GM12891 (cell line): ENCODE measurements around the gene STK24.

Experiments
- DNase-seq: peaks from one replicate; pipeline ENCODE4 v3.0.0; 2011; ENCODE audit warnings: low spot score; ENCODE audit not compliant: insufficient read length
- FAIRE-seq: peaks from 2 replicates; lab custom pipeline; 2011; peaks lifted over from hg19 to GRCh38; lab: Jason Lieb, UNC
- PAX5 ChIP-seq: IDR thresholded peaks from 2 replicates; pipeline ENCODE4 v1.6.1; 2011; ENCODE audit warnings: low read length, moderate library complexity, mild to moderate bottlenecking; ENCODE audit not compliant: insufficient read depth, severe bottlenecking
- POLR2A ChIP-seq: IDR thresholded peaks from 2 replicates; pipeline ENCODE4 v1.6.1; 2011; ENCODE audit warnings: low read depth, low read length, control low read depth
- POLR2AphosphoS5 ChIP-seq: IDR thresholded peaks from 2 replicates; pipeline ENCODE4 v1.6.1; 2011; ENCODE audit warnings: low read depth, low read length, control low read depth
- POU2F2 ChIP-seq: IDR thresholded peaks from 2 replicates; pipeline ENCODE4 v1.6.1; 2011; ENCODE audit warnings: low read depth, mild to moderate bottlenecking, control low read depth, low read length, moderate library complexity
- SPI1 ChIP-seq: IDR thresholded peaks from 2 replicates; pipeline ENCODE4 v1.6.1; 2011; ENCODE audit warnings: low read depth, low read length, control low read depth
- TAF1 ChIP-seq: IDR thresholded peaks from 2 replicates; pipeline ENCODE4 v1.6.1; 2011; ENCODE audit warnings: low read depth, low read length, control low read depth

STK24 gene

GRCh38 chr13:98411013-98411412 lies 165.9 kb downstream of the STK24 start:
- FAIRE-seq (no peak), DNase-seq (no peak)
- TF ChIP-seq SPI1: no peak
- TF ChIP-seq POU2F2: no peak
- TF ChIP-seq PAX5: no peak
- TF ChIP-seq TAF1: no peak

GRCh38 chr13:98410612-98411011 lies 166.3 kb downstream of the STK24 start:
- no peak for TF ChIP-seq TAF1
- TF ChIP-seq POLR2AphosphoS5: no peak
- TF ChIP-seq SPI1: no peak
- TF ChIP-seq PAX5: no peak
- no peak for TF ChIP-seq POLR2A
- TF ChIP-seq POU2F2: no peak
- DNase-seq (no peak), FAIRE-seq (no peak)

- TF ChIP-seq SPI1 (no peak), POLR2AphosphoS5 (no peak), PAX5 (no peak), TAF1 (no peak), POU2F2 (no peak), POLR2A (no peak)
- FAIRE-seq (no peak), DNase-seq (no peak)
Observed at GRCh38 chr13:98409281-98409680, 167.6 kb downstream of the STK24 start.

- FAIRE-seq (no peak), DNase-seq (no peak)
- TF ChIP-seq SPI1 (no peak), POLR2AphosphoS5 (no peak), POU2F2 (no peak), PAX5 (no peak), TAF1 (no peak), POLR2A (no peak)
Observed at GRCh38 chr13:98407575-98407974, 169.3 kb downstream of the STK24 start.

GRCh38 chr13:98406971-98407370 lies 169.9 kb downstream of the STK24 start:
- FAIRE-seq (no peak), DNase-seq (no peak)
- no peak for TF ChIP-seq PAX5
- TF ChIP-seq POU2F2: no peak
- no peak for TF ChIP-seq SPI1
- TF ChIP-seq TAF1: no peak
- TF ChIP-seq POLR2AphosphoS5: no peak
- no peak for TF ChIP-seq POLR2A

GRCh38 chr13:98406427-98406826 lies 170.5 kb downstream of the STK24 start:
- TF ChIP-seq POLR2A (no peak), TAF1 (no peak), SPI1 (no peak), POLR2AphosphoS5 (no peak), POU2F2 (no peak), PAX5 (no peak)

GRCh38 chr13:98405690-98406344 lies 171.1 kb downstream of the STK24 start:
- no peak for DNase-seq
- FAIRE-seq: no peak
- no peak for TF ChIP-seq TAF1

More at GRCh38 chr13:98406427-98406826, 170.5 kb downstream of the STK24 start:
- no peak for DNase-seq
- FAIRE-seq: no peak

GRCh38 chr13:98405107-98405571 lies 171.8 kb downstream of the STK24 start:
- no peak for FAIRE-seq
- no peak for DNase-seq
- TF ChIP-seq POU2F2 (no peak), PAX5 (no peak), POLR2AphosphoS5 (no peak), POLR2A (no peak), SPI1 (no peak), TAF1 (no peak)

- FAIRE-seq (no peak), DNase-seq (no peak)
- TF ChIP-seq SPI1 (no peak), TAF1 (no peak), PAX5 (no peak), POLR2AphosphoS5 (no peak), POLR2A (no peak), POU2F2 (no peak)
Observed at GRCh38 chr13:98403076-98403475, 173.8 kb downstream of the STK24 start.

- TF ChIP-seq POLR2A (no peak), PAX5 (no peak), POLR2AphosphoS5 (no peak), POU2F2 (no peak), TAF1 (no peak), SPI1 (no peak)
- no peak for FAIRE-seq
- no peak for DNase-seq
Observed at GRCh38 chr13:98401934-98402333, 175.0 kb downstream of the STK24 start.

- TF ChIP-seq POLR2A: no peak
- no peak for TF ChIP-seq PAX5
- TF ChIP-seq POU2F2: no peak
- TF ChIP-seq POLR2AphosphoS5: no peak
- TF ChIP-seq TAF1: no peak
- no peak for TF ChIP-seq SPI1
- DNase-seq (no peak), FAIRE-seq (no peak)
Observed at GRCh38 chr13:98399756-98400155, 177.2 kb downstream of the STK24 start.
